ENCODE measurements around the gene SHISA6.

SHISA6 gene

GRCh38 chr17:11304568-11304967, 63.6 kb downstream of the SHISA6 start:
- Histone ChIP-seq H4K20me1 (ENCODE audit: low read depth, low read length) (no peaks in the 10 kb centered on the region), H3K79me2 (ENCODE audit: insufficient read depth, low read length) (no peaks in the 10 kb centered on the region), H3K9me3 (ENCODE audit: insufficient read depth, low read length) (no peaks in the 10 kb centered on the region), H3K9ac (ENCODE audit: low read length) (no peak overlapping the region), H3K36me3 (ENCODE audit: low read length) (no peaks in the 10 kb centered on the region), H3K9me2 (replicated peaks; ENCODE audit: insufficient read depth, low read length) (no peaks in the 10 kb centered on the region), H3K4me2 (ENCODE audit: low read depth, low read length, poor library complexity, severe bottlenecking) (no peak overlapping the region), H3K27me3 (ENCODE audit: low read length) (no peaks in the 10 kb centered on the region), H3K27ac (ENCODE audit: low read depth, low read length) (no peak overlapping the region), H3F3A (ENCODE audit: insufficient read depth) (no peaks in the 10 kb centered on the region), H3K4me3 (ENCODE audit: insufficient read depth, low read length, poor library complexity, severe bottlenecking) (no peak overlapping the region), H2AFZ (ENCODE audit: low read depth, low read length, severe bottlenecking) (no peak overlapping the region)
- TF ChIP-seq CTCF (IDR thresholded peaks at IDR 0.05; ENCODE audit: insufficient read depth, low read length, poor library complexity, severe bottlenecking) (no peak), EZH2phosphoT487 (conservative IDR thresholded peaks at IDR 0.05; ENCODE audit: low read length) (no peak)

GRCh38 chr17:11305524-11305923, 64.5 kb downstream of the SHISA6 start:
- TF ChIP-seq EZH2phosphoT487 (conservative IDR thresholded peaks at IDR 0.05; ENCODE audit: low read length) (no peak), CTCF (IDR thresholded peaks at IDR 0.05; ENCODE audit: insufficient read depth, low read length, poor library complexity, severe bottlenecking) (no peak)
- Histone ChIP-seq H3K36me3 (ENCODE audit: low read length) (no peaks in the 10 kb centered on the region), H4K20me1 (ENCODE audit: low read depth, low read length) (no peaks in the 10 kb centered on the region), H3K4me2 (ENCODE audit: low read depth, low read length, poor library complexity, severe bottlenecking) (no peak overlapping the region), H3K27ac (ENCODE audit: low read depth, low read length) (no peak overlapping the region), H2AFZ (ENCODE audit: low read depth, low read length, severe bottlenecking) (no peak overlapping the region), H3K27me3 (ENCODE audit: low read length) (no peaks in the 10 kb centered on the region), H3K4me3 (ENCODE audit: insufficient read depth, low read length, poor library complexity, severe bottlenecking) (no peak overlapping the region), H3K9me2 (replicated peaks; ENCODE audit: insufficient read depth, low read length) (no peaks in the 10 kb centered on the region), H3F3A (ENCODE audit: insufficient read depth) (no peaks in the 10 kb centered on the region), H3K79me2 (ENCODE audit: insufficient read depth, low read length) (no peaks in the 10 kb centered on the region), H3K9me3 (ENCODE audit: insufficient read depth, low read length) (no peaks in the 10 kb centered on the region), H3K9ac (ENCODE audit: low read length) (no peak overlapping the region)

GRCh38 chr17:11308531-11308930, 67.5 kb downstream of the SHISA6 start:
- no peaks in the 10 kb centered on the region for H3K9me3 ChIP-seq (ENCODE audit: insufficient read depth, low read length)
- H3K9me2 ChIP-seq (replicated peaks; ENCODE audit: insufficient read depth, low read length), result no peaks in the 10 kb centered on the region
- TF ChIP-seq EZH2phosphoT487 (conservative IDR thresholded peaks at IDR 0.05; ENCODE audit: low read length) (no peak), CTCF (IDR thresholded peaks at IDR 0.05; ENCODE audit: insufficient read depth, low read length, poor library complexity, severe bottlenecking) (no peak)
- H2AFZ ChIP-seq (ENCODE audit: low read depth, low read length, severe bottlenecking), result no peak overlapping the region
- no peak overlapping the region for H3K4me2 ChIP-seq (ENCODE audit: low read depth, low read length, poor library complexity, severe bottlenecking)
- H3F3A ChIP-seq (ENCODE audit: insufficient read depth), result no peaks in the 10 kb centered on the region
- H4K20me1 ChIP-seq (ENCODE audit: low read depth, low read length), result no peaks in the 10 kb centered on the region
- H3K9ac ChIP-seq (ENCODE audit: low read length), result no peak overlapping the region
- no peak overlapping the region for H3K4me3 ChIP-seq (ENCODE audit: insufficient read depth, low read length, poor library complexity, severe bottlenecking)
- H3K27ac ChIP-seq (ENCODE audit: low read depth, low read length), result no peak overlapping the region
- H3K27me3 ChIP-seq (ENCODE audit: low read length), result no peaks in the 10 kb centered on the region
- no peaks in the 10 kb centered on the region for H3K79me2 ChIP-seq (ENCODE audit: insufficient read depth, low read length)
- H3K36me3 ChIP-seq (ENCODE audit: low read length), result no peaks in the 10 kb centered on the region

Measured in SU-DHL-6 (cell line).